ENCODE results near the gene CEP95.

The CEP95 gene

GRCh38 chr17:64519601-64520000, 12.8 kb downstream of the CEP95 start:
- no peak for DNase-seq (ENCODE audit: low read depth)
- no peak for TF ChIP-seq CTCF (IDR thresholded peaks at IDR 0.05; ENCODE audit: low read depth, low read length, missing control alignments)
- no peak overlapping the region for H3K4me3 ChIP-seq (ENCODE audit: low read depth, low read length)

- DNase-seq (ENCODE audit: low read depth), result no peak
- TF ChIP-seq CTCF (IDR thresholded peaks at IDR 0.05; ENCODE audit: low read depth, low read length, missing control alignments), result no peak
- no peak overlapping the region for H3K4me3 ChIP-seq (ENCODE audit: low read depth, low read length)
Observed at GRCh38 chr17:64520359-64520758, 13.6 kb downstream of the CEP95 start.

GRCh38 chr17:64527914-64528313, 21.1 kb downstream of the CEP95 start:
- no peak for DNase-seq (ENCODE audit: low read depth)
- no peak for TF ChIP-seq CTCF (IDR thresholded peaks at IDR 0.05; ENCODE audit: low read depth, low read length, missing control alignments)
- H3K4me3 ChIP-seq (ENCODE audit: low read depth, low read length), result no peak overlapping the region

- TF ChIP-seq CTCF (IDR thresholded peaks at IDR 0.05; ENCODE audit: low read depth, low read length, missing control alignments), result no peak
- no peak for DNase-seq (ENCODE audit: low read depth)
Observed at GRCh38 chr17:64529221-64529620, 22.4 kb downstream of the CEP95 start.

GRCh38 chr17:64531955-64532371, 25.2 kb downstream of the CEP95 start:
- no peak for TF ChIP-seq CTCF (IDR thresholded peaks at IDR 0.05; ENCODE audit: low read depth, low read length, missing control alignments)
- DNase-seq (ENCODE audit: low read depth), result no peak
- H3K4me3 ChIP-seq (ENCODE audit: low read depth, low read length), result no peak overlapping the region

More at GRCh38 chr17:64529221-64529620, 22.4 kb downstream of the CEP95 start:
- H3K4me3 ChIP-seq (ENCODE audit: low read depth, low read length), result no peak overlapping the region

- TF ChIP-seq CTCF (IDR thresholded peaks at IDR 0.05; ENCODE audit: low read depth, low read length, missing control alignments), result no peak
- H3K4me3 ChIP-seq (ENCODE audit: low read depth, low read length), result no peak overlapping the region
- no peak for DNase-seq (ENCODE audit: low read depth)
Observed at GRCh38 chr17:64532409-64532808, 25.6 kb downstream of the CEP95 start.

GRCh38 chr17:64533784-64534183, 27.0 kb downstream of the CEP95 start:
- no peak overlapping the region for H3K4me3 ChIP-seq (ENCODE audit: low read depth, low read length)
- no peak for DNase-seq (ENCODE audit: low read depth)
- TF ChIP-seq CTCF (IDR thresholded peaks at IDR 0.05; ENCODE audit: low read depth, low read length, missing control alignments), result no peak

Data from GM12864 (cell line).